Activated naive CD4-positive, alpha-beta T cell treated with anti-CD3 and anti-CD28 coated beads, Interleukin-2, amount 10 ng/mL, durations not matched to agents 7 days and 5 days (primary cell): ENCODE measurements around the gene TMEM63C.
A peak's percentile ranks its signal among the peaks of the same experiment; 100 is the strongest.
"Not testable (repeated sequence)": the region's sequence is repeated elsewhere in the genome, so short reads cannot be mapped to it uniquely, and the experiment has no call there.

Experiments
- CTCF ChIA-PET: fragments of 350-600 bp; sonication (Branson Sonifier 250); formaldehyde crosslinking; loops from one replicate; lab custom pipeline; 2021; ENCODE audit warnings: antibody characterized with exemption; lab: Charles Lee
- DNase-seq: peaks from one replicate; pipeline ENCODE4 v3.0.0-alpha.2; 2020
- H3K27ac Mint-ChIP-seq: one replicate; pipeline ENCODE4 v1.8.0; 2021; ENCODE audit warnings: mild to moderate bottlenecking, moderate library complexity, mixed read lengths
- H3K27me3 Mint-ChIP-seq: one replicate; pipeline ENCODE4 v1.8.0; 2021; ENCODE audit warnings: mild to moderate bottlenecking, mixed read lengths
- H3K36me3 Mint-ChIP-seq: one replicate; pipeline ENCODE4 v1.8.0; 2021; ENCODE audit warnings: mixed read lengths
- H3K4me1 Mint-ChIP-seq: one replicate; pipeline ENCODE4 v1.8.0; 2021; ENCODE audit warnings: mixed read lengths
- H3K4me3 Mint-ChIP-seq: one replicate; pipeline ENCODE4 v1.8.0; 2021; ENCODE audit warnings: mild to moderate bottlenecking, moderate library complexity, mixed read lengths
- H3K9me3 Mint-ChIP-seq: one replicate; pipeline ENCODE4 v1.8.0; 2021; ENCODE audit warnings: mixed read lengths

TMEM63C gene

GRCh38 chr14:77173911-77174617 lies 7.5 kb upstream of the TMEM63C start:
- CTCF ChIA-PET: interaction anchor here (1.3 kb wide), 1 partner anchor 378 kb away, joined by 4 read pairs; no protein-coding TSS in a partner anchor
- H3K4me3 Mint-ChIP-seq, DNase-seq, H3K36me3 Mint-ChIP-seq, H3K9me3 Mint-ChIP-seq, H3K4me1 Mint-ChIP-seq, H3K27ac Mint-ChIP-seq: not testable (repeated sequence)
- peaks cover 35% of the 10 kb centered on the region for H3K27me3 Mint-ChIP-seq

- H3K27ac Mint-ChIP-seq: no peak overlapping the region
- peaks cover 1% of the 10 kb centered on the region for H3K4me1 Mint-ChIP-seq
- peaks cover 1% of the 10 kb centered on the region for H3K9me3 Mint-ChIP-seq
- CTCF ChIA-PET: no interaction called here
- no peak overlapping the region for H3K4me3 Mint-ChIP-seq
- peaks cover 48% of the 10 kb centered on the region for H3K27me3 Mint-ChIP-seq
- H3K36me3 Mint-ChIP-seq: no peaks in the 10 kb centered on the region
- no peak for DNase-seq
Measured at GRCh38 chr14:77175843-77176242, 5.8 kb upstream of the TMEM63C start.

- H3K27me3 Mint-ChIP-seq: peaks cover 57% of the 10 kb centered on the region
- peaks cover 8% of the 10 kb centered on the region for H3K4me1 Mint-ChIP-seq
- CTCF ChIA-PET: interaction anchor here (1.0 kb wide), 1 partner anchor 11 kb away, joined by 3 read pairs; no protein-coding TSS in a partner anchor
- no peak for DNase-seq
- H3K9me3 Mint-ChIP-seq: no peaks in the 10 kb centered on the region
- no peak overlapping the region for H3K27ac Mint-ChIP-seq
- H3K36me3 Mint-ChIP-seq: no peaks in the 10 kb centered on the region
- H3K4me3 Mint-ChIP-seq: no peak overlapping the region
Measured at GRCh38 chr14:77177702-77178101, 3.9 kb upstream of the TMEM63C start.

GRCh38 chr14:77178656-77179055 lies 2.9 kb upstream of the TMEM63C start:
- H3K4me1 Mint-ChIP-seq: peaks cover 8% of the 10 kb centered on the region
- H3K27me3 Mint-ChIP-seq: peaks cover 60% of the 10 kb centered on the region
- no peaks in the 10 kb centered on the region for H3K9me3 Mint-ChIP-seq
- H3K27ac Mint-ChIP-seq: no peak overlapping the region
- CTCF ChIA-PET: interaction anchor here (0.7 kb wide), 1 partner anchor 88 kb away, joined by 3 read pairs; no protein-coding TSS in a partner anchor
- H3K4me3 Mint-ChIP-seq: no peak overlapping the region
- H3K36me3 Mint-ChIP-seq: no peaks in the 10 kb centered on the region
- no peak for DNase-seq

GRCh38 chr14:77180726-77181602 lies 634 bp upstream of the TMEM63C start:
- no peak for DNase-seq
- peaks cover 65% of the 10 kb centered on the region for H3K27me3 Mint-ChIP-seq
- H3K9me3 Mint-ChIP-seq: no peaks in the 10 kb centered on the region
- CTCF ChIA-PET: no interaction called here
- H3K4me1 Mint-ChIP-seq: peaks cover 11% of the 10 kb centered on the region
- H3K36me3 Mint-ChIP-seq: no peaks in the 10 kb centered on the region
- H3K27ac Mint-ChIP-seq: no peak overlapping the region
- H3K4me3 Mint-ChIP-seq: peak overlapping the region; percentile 49

GRCh38 chr14:77183896-77184295 lies 2.3 kb downstream of the TMEM63C start:
- Mint-ChIP-seq H3K4me3 (no peak overlapping the region), H3K27me3 (peaks cover 67% of the 10 kb centered on the region), H3K36me3 (no peaks in the 10 kb centered on the region), H3K9me3 (no peaks in the 10 kb centered on the region), H3K4me1 (peaks cover 11% of the 10 kb centered on the region), H3K27ac (no peak overlapping the region)
- CTCF ChIA-PET: interaction anchor here (0.9 kb wide), 1 partner anchor 103 kb away, joined by 3 read pairs; no protein-coding TSS in a partner anchor
- no peak for DNase-seq

GRCh38 chr14:77184396-77185092 lies 2.9 kb downstream of the TMEM63C start:
- Mint-ChIP-seq H3K4me1 (peaks cover 11% of the 10 kb centered on the region), H3K9me3 (no peaks in the 10 kb centered on the region), H3K36me3 (no peaks in the 10 kb centered on the region), H3K27me3 (peaks cover 68% of the 10 kb centered on the region), H3K4me3 (no peak overlapping the region), H3K27ac (no peak overlapping the region)
- CTCF ChIA-PET: interaction anchor here (0.7 to 0.9 kb wide), 2 partner anchors 30 to 103 kb away, joined by 3 read pairs; no protein-coding TSS in a partner anchor
- no peak for DNase-seq

GRCh38 chr14:77185093-77185465 lies 3.5 kb downstream of the TMEM63C start:
- Mint-ChIP-seq H3K4me3 (no peak overlapping the region), H3K9me3 (no peaks in the 10 kb centered on the region), H3K4me1 (peaks cover 11% of the 10 kb centered on the region), H3K27me3 (peaks cover 68% of the 10 kb centered on the region), H3K27ac (no peak overlapping the region), H3K36me3 (no peaks in the 10 kb centered on the region)
- CTCF ChIA-PET: no interaction called here
- no peak for DNase-seq

GRCh38 chr14:77186911-77187648 lies 5.5 kb downstream of the TMEM63C start:
- Mint-ChIP-seq H3K4me1 (peaks cover 3% of the 10 kb centered on the region), H3K9me3 (no peaks in the 10 kb centered on the region), H3K4me3 (no peak overlapping the region), H3K27me3 (peaks cover 48% of the 10 kb centered on the region), H3K36me3 (no peaks in the 10 kb centered on the region), H3K27ac (no peak overlapping the region)
- no peak for DNase-seq
- CTCF ChIA-PET: interaction anchor here (0.6 to 1.0 kb wide), 2 partner anchors 52 to 1384 kb away, joined by 3 read pairs; no protein-coding TSS in a partner anchor

GRCh38 chr14:77187649-77188012 lies 6.0 kb downstream of the TMEM63C start:
- Mint-ChIP-seq H3K36me3 (no peaks in the 10 kb centered on the region), H3K27ac (no peak overlapping the region), H3K4me3 (no peak overlapping the region), H3K9me3 (no peaks in the 10 kb centered on the region), H3K4me1 (peaks cover 3% of the 10 kb centered on the region), H3K27me3 (peaks cover 44% of the 10 kb centered on the region)
- CTCF ChIA-PET: interaction anchor here (1.0 kb wide), 1 partner anchor 53 kb away, joined by 3 read pairs; no protein-coding TSS in a partner anchor
- DNase-seq: no peak

- DNase-seq: no peak
- H3K4me3 Mint-ChIP-seq: no peak overlapping the region
- H3K36me3 Mint-ChIP-seq: no peaks in the 10 kb centered on the region
- CTCF ChIA-PET: interaction anchor here (0.6 to 2.2 kb wide), 4 partner anchors 11 to 57 kb away, joined by 3 to 7 read pairs (median 4); no protein-coding TSS in a partner anchor
- H3K27ac Mint-ChIP-seq: no peak overlapping the region
- H3K27me3 Mint-ChIP-seq: peaks cover 29% of the 10 kb centered on the region
- H3K4me1 Mint-ChIP-seq: no peaks in the 10 kb centered on the region
- no peaks in the 10 kb centered on the region for H3K9me3 Mint-ChIP-seq
Measured at GRCh38 chr14:77189479-77189878, 7.9 kb downstream of the TMEM63C start.

GRCh38 chr14:77190977-77191376 lies 9.4 kb downstream of the TMEM63C start:
- H3K36me3 Mint-ChIP-seq: no peaks in the 10 kb centered on the region
- H3K27me3 Mint-ChIP-seq: peaks cover 29% of the 10 kb centered on the region
- H3K4me3 Mint-ChIP-seq: no peak overlapping the region
- H3K4me1 Mint-ChIP-seq: no peaks in the 10 kb centered on the region
- CTCF ChIA-PET: no interaction called here
- no peaks in the 10 kb centered on the region for H3K9me3 Mint-ChIP-seq
- no peak for DNase-seq
- H3K27ac Mint-ChIP-seq: no peak overlapping the region

- Mint-ChIP-seq H3K9me3 (no peaks in the 10 kb centered on the region), H3K4me1 (no peaks in the 10 kb centered on the region), H3K27me3 (peaks cover 20% of the 10 kb centered on the region), H3K27ac (no peak overlapping the region), H3K36me3 (no peaks in the 10 kb centered on the region), H3K4me3 (no peak overlapping the region)
- no peak for DNase-seq
- CTCF ChIA-PET: no interaction called here
Measured at GRCh38 chr14:77194706-77195105, 13.1 kb downstream of the TMEM63C start.
